ENCODE results near the gene LAMP2. TPM values are rescaled to one million over a fixed set of nuclear protein-coding genes. Genes with fewer than 3 reads are reported as not detected.
A peak's percentile ranks its signal among the peaks of the same experiment; 100 is the strongest.

The LAMP2 gene
- total and polyA plus RNA-seq, 9 of the 15 experiments (the other 6 are each of a cell fraction or from before 2014, with no cell fraction given) = 22.3 to 77.7 (median 48.6) TPM

DNA sequence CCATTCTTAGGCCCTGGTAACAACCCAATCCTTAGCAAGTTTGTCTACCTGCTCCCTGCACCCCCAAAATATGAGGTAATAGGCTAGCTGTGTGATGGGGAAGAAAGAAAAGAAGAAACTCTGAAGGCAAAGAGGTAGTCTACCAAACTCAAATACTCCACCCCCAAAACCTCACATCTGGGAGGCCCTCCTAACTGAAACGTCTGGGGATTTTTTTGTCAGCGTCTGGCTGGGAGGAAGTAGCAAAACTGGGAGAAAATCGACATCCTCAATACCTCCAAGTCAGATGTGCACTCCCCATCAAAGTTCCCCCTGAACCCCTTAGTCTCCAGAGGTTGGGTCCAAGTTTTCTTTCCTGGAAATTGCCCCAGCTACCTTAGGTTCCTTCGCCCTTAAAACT, 1.0 kb downstream of the LAMP2 start:
- BruUV-seq (replicated peaks) = no TSS peak
- Histone ChIP-seq H3K79me2 (ENCODE audit: control insufficient read depth, insufficient read depth, low read length) (peaks cover 54% of the 10 kb centered on the region), H3K4me3 (peak overlapping the region; percentile 98), H4K20me1 (replicated peaks; ENCODE audit: control insufficient read depth, insufficient read depth, low read length) (no peaks in the 10 kb centered on the region), H3K4me1 (replicated peaks in 1 of 2; ENCODE audit: control insufficient read depth in 2 of 2, insufficient read depth in 2 of 2, low read length in 2 of 2) (peaks cover 8 to 16% of the 10 kb centered on the region in 2 experiments; a peak in 3 of 5 replicates), H3K9me3 (replicated peaks; ENCODE audit: control insufficient read depth, insufficient read depth, low read depth, low read length) (no peaks in the 10 kb centered on the region), H3K36me3 (ENCODE audit: control insufficient read depth, insufficient read depth, low read length) (no peaks in the 10 kb centered on the region; the same call in 2 of the 3 replicates), H3K9me1 (ENCODE audit: control insufficient read depth, insufficient read depth, low read length) (no peaks in the 10 kb centered on the region), H3K4me2 (ENCODE audit: insufficient read depth, low read length) (peak overlapping the region; percentile 93), H3K27me3 (ENCODE audit: control insufficient read depth in 2 of 2, insufficient read depth in 2 of 2, low read length in 2 of 2) (no peaks in the 10 kb centered on the region), H3K9ac (ENCODE audit: insufficient read depth in 1 of 2, low read depth in 2 of 2, low read length in 2 of 2) (peak overlapping the region; percentile 84 to 93), H2AFZ (ENCODE audit: low read depth, low read length) (no peak overlapping the region), H3K27ac (ENCODE audit: extremely low read depth, low read depth, low read length) (peak overlapping the region; percentile 91; the same call in 2 of the 3 replicates)
- in situ Hi-C loops (cut with MboI) (no loop called here), intact Hi-C loops (cut with micrococcal nuclease) (loop anchor here (5.0 kb wide), 1 partner anchor 101 kb away; no protein-coding TSS in a partner anchor)
- TF ChIP-seq, protein P1, sequence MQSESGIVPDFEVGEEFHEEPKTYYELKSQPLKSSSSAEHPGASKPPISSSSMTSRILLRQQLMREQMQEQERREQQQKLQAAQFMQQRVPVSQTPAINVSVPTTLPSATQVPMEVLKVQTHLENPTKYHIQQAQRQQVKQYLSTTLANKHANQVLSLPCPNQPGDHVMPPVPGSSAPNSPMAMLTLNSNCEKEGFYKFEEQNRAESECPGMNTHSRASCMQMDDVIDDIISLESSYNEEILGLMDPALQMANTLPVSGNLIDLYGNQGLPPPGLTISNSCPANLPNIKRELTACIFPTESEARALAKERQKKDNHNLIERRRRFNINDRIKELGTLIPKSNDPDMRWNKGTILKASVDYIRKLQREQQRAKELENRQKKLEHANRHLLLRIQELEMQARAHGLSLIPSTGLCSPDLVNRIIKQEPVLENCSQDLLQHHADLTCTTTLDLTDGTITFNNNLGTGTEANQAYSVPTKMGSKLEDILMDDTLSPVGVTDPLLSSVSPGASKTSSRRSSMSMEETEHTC (IDR thresholded peaks at IDR 0.05) = no peak
- TF ChIP-seq CBX1 (IDR thresholded peaks at IDR 0.05; ENCODE audit: low read depth) (no peak), NFATC3 (IDR thresholded peaks at IDR 0.05) (no peak)
- POLR2A ChIA-PET = interaction anchor here (1.2 kb wide), 1 partner anchor 11 kb away, joined by 4 read pairs; no protein-coding TSS in a partner anchor
- CTCF ChIA-PET (ENCODE audit: low intra/inter-chr PET ratio) = interaction anchor here (0.7 kb wide), 1 partner anchor 134 kb away, joined by 3 read pairs; no protein-coding TSS in a partner anchor
- FAIRE-seq = no peak
- no peak for DNase-seq (ENCODE audit: extremely low read depth in 1 of 4, low spot score in 3 of 4)
- WGBS (ENCODE audit: insufficient coverage, low coverage, missing lambda C conversion rate) = 0% methylated on average over 4 of the region's 4 CpGs
- ATAC-seq = no peak

DNA sequence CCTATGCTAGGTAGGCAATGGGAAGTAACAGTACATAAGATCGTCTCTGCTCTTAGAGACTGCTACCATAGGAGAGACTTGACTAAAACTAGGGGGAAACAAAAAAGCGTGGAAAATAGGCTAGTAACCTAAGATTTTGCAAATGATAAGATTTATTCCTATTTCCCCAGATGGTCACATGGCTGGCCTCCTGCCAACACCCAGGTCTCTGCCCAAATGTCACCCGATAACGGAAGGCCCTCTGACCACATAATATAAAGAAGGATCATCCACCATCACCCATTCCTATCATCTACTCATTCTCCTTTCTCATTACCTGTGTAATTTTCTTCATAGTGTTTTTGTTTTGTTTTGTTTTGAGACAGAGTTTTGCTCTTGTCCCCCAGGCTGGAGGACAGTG, 4.7 kb downstream of the LAMP2 start:
- peaks cover 12 to 21% of the 10 kb centered on the region in 2 experiments; a peak in 4 of 5 replicates for H3K4me1 ChIP-seq (replicated peaks in 1 of 2; ENCODE audit: control insufficient read depth in 2 of 2, insufficient read depth in 2 of 2, low read length in 2 of 2)
- ChIA-PET CTCF (ENCODE audit: low intra/inter-chr PET ratio) (no interaction called here), POLR2A (interaction anchor here (1.9 kb wide), 1 partner anchor 12 kb away, joined by 6 read pairs; no protein-coding TSS in a partner anchor)
- no peak overlapping the region for H3K9ac ChIP-seq (ENCODE audit: insufficient read depth in 1 of 2, low read depth in 2 of 2, low read length in 2 of 2)
- ATAC-seq (no peak), DNase-seq (ENCODE audit: extremely low read depth in 1 of 4, low spot score in 3 of 4) (no peak), FAIRE-seq (no peak)
- intact Hi-C loops (cut with micrococcal nuclease) = no loop called here
- no peak overlapping the region for H2AFZ ChIP-seq (ENCODE audit: low read depth, low read length)
- no peaks in the 10 kb centered on the region; the same call in 1 of the 3 replicates for H3K36me3 ChIP-seq (ENCODE audit: control insufficient read depth, insufficient read depth, low read length)
- no peak overlapping the region for H3K4me2 ChIP-seq (ENCODE audit: insufficient read depth, low read length)
- H3K79me2 ChIP-seq (ENCODE audit: control insufficient read depth, insufficient read depth, low read length) = peaks cover 85% of the 10 kb centered on the region
- no peak overlapping the region for H3K4me3 ChIP-seq
- no peaks in the 10 kb centered on the region for H3K27me3 ChIP-seq (ENCODE audit: control insufficient read depth in 2 of 2, insufficient read depth in 2 of 2, low read length in 2 of 2)
- no peak overlapping the region for H3K27ac ChIP-seq (ENCODE audit: extremely low read depth, low read depth, low read length)
- no peak for TF ChIP-seq TEAD1 (CRISPR knock-in tag; IDR thresholded peaks at IDR 0.05)
- TF ChIP-seq, protein P2, sequence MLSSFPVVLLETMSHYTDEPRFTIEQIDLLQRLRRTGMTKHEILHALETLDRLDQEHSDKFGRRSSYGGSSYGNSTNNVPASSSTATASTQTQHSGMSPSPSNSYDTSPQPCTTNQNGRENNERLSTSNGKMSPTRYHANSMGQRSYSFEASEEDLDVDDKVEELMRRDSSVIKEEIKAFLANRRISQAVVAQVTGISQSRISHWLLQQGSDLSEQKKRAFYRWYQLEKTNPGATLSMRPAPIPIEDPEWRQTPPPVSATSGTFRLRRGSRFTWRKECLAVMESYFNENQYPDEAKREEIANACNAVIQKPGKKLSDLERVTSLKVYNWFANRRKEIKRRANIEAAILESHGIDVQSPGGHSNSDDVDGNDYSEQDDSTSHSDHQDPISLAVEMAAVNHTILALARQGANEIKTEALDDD (IDR thresholded peaks at IDR 0.05) = peak; percentile 45; the same call in 1 of the 2 replicates
- peak; percentile 84 for TF ChIP-seq NFIC (IDR thresholded peaks at IDR 0.05)
- no peaks in the 10 kb centered on the region for H3K9me1 ChIP-seq (ENCODE audit: control insufficient read depth, insufficient read depth, low read length)
- H4K20me1 ChIP-seq (replicated peaks; ENCODE audit: control insufficient read depth, insufficient read depth, low read length) = no peaks in the 10 kb centered on the region
- no TSS peak for BruUV-seq (replicated peaks)
- H3K9me3 ChIP-seq (replicated peaks; ENCODE audit: control insufficient read depth, insufficient read depth, low read depth, low read length) = no peaks in the 10 kb centered on the region
- 40% methylated on average over 4 of the region's 4 CpGs for WGBS (ENCODE audit: insufficient coverage, low coverage, missing lambda C conversion rate)
- in situ Hi-C loops (cut with MboI) = no loop called here

Data from K562 (cell line).